HG03565 (cell line): Measurements from ENCODE around the gene TBL2.
"Not testable (repeated sequence)": the region's sequence is repeated elsewhere in the genome, so short reads cannot be mapped to it uniquely, and the experiment has no call there.

Source experiments
- ATAC-seq: cut with Tn5 transposase; IDR thresholded peaks from one replicate; pipeline ENCODE4 v1.9.1; 2021; ENCODE audit warnings: mild to moderate bottlenecking, moderate library complexity; ENCODE audit not compliant: unreplicated experiment

Gene TBL2

GRCh38 chr7:73570977-73571376 is 7.4 kb downstream of the TBL2 start:
- ATAC-seq: no peak

- no peak for ATAC-seq
Observed at GRCh38 chr7:73570521-73570920, 7.9 kb downstream of the TBL2 start.

GRCh38 chr7:73569042-73569608 is 9.3 kb downstream of the TBL2 start:
- no peak for ATAC-seq

- ATAC-seq: no peak
Observed at GRCh38 chr7:73567846-73568685, 10.3 kb downstream of the TBL2 start.

GRCh38 chr7:73567140-73567539 is 11.2 kb downstream of the TBL2 start:
- ATAC-seq: no peak

- ATAC-seq: not testable (repeated sequence)
Observed at GRCh38 chr7:73566431-73566830, 11.9 kb downstream of the TBL2 start.

GRCh38 chr7:73565675-73566340 is 12.6 kb downstream of the TBL2 start:
- no peak for ATAC-seq

- no peak for ATAC-seq
Observed at GRCh38 chr7:73560109-73560835, 18.1 kb downstream of the TBL2 start.

GRCh38 chr7:73557397-73558257 is 20.8 kb downstream of the TBL2 start, which contains the start of gene BCL7B:
Gene BCL7B (minus strand): TSS chr7:73557690. CDS start chr7:73557578, 112 bp downstream.
- ATAC-seq: peak; percentile 34

GRCh38 chr7:73557108-73557396 is 21.3 kb downstream of the TBL2 start:
- peak; percentile 82 for ATAC-seq

- no peak for ATAC-seq
Observed at GRCh38 chr7:73556208-73557107, 21.9 kb downstream of the TBL2 start.

GRCh38 chr7:73555411-73555982 is 22.9 kb downstream of the TBL2 start:
- no peak for ATAC-seq

- not testable (repeated sequence) for ATAC-seq
Observed at GRCh38 chr7:73550093-73550492, 28.3 kb downstream of the TBL2 start.

GRCh38 chr7:73549176-73549575 is 29.2 kb downstream of the TBL2 start:
- no peak for ATAC-seq

- ATAC-seq: no peak
Observed at GRCh38 chr7:73547841-73548240, 30.5 kb downstream of the TBL2 start.

GRCh38 chr7:73544678-73545077 is 33.7 kb downstream of the TBL2 start:
- ATAC-seq: no peak

GRCh38 chr7:73541722-73542121 is 36.7 kb downstream of the TBL2 start:
- ATAC-seq: no peak

- ATAC-seq: no peak
Observed at GRCh38 chr7:73539709-73540108, 38.7 kb downstream of the TBL2 start.

- ATAC-seq: not testable (repeated sequence)
Observed at GRCh38 chr7:73538510-73538909, 39.9 kb downstream of the TBL2 start.
